Transverse colon (tissue), 4 donors: ENCODE data around the gene S100G.

Experiments used
- CTCF ChIP-seq, 5 experiments: fragments of 200-600 bp in 3 of 5; fragments of 450-650 bp in 2 of 5; sonication (generic) in 3 of 5; IDR thresholded peaks; 1 replicate in 2 of 5; 2 replicates in 3 of 5; pipeline ENCODE4 v1.5.1; 2016 to 2017; ENCODE audit warnings: antibody characterized with exemption in 5 of 5, inconsistent platforms in 3 of 5, mild to moderate bottlenecking in 2 of 5, moderate library complexity in 1 of 5
- EP300 ChIP-seq: sonication (generic); formaldehyde crosslinking; IDR thresholded peaks from one replicate; pipeline ENCODE4 v1.6.1; 2017; ENCODE audit warnings: antibody characterized with exemption, low read depth
- POLR2A ChIP-seq: fragments of 450-650 bp; IDR thresholded peaks from one replicate; pipeline ENCODE4 v1.6.1; 2016; ENCODE audit warnings: antibody characterized with exemption, mild to moderate bottlenecking, moderate library complexity
- POLR2AphosphoS5 ChIP-seq, 3 donors: sonication (generic); formaldehyde crosslinking; IDR thresholded peaks; one replicate each; pipeline ENCODE4 v1.6.1; 2016; ENCODE audit warnings: antibody characterized with exemption in 3 of 3

DNA sequence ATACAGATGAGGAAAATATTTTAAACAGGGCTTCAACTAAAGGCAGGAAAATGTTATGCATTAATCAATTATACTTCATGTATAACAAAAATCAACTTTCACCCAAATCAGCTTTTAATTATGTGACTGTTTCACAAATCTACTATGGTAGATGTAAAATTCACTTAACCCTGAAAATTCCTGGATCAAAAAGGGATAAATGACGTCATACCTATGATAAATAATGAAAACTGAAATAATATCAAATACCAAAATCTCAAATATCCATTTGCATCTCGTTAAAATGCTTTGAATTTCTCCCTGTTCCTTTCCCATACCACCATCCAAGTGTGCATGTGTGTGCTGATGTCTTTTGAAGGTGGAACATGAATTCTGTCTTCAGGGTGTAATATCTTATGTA is 11.5 kb downstream of the S100G start:
- TF ChIP-seq CTCF (IDR thresholded peaks at IDR 0.05) = no peak
- no peak for TF ChIP-seq POLR2AphosphoS5 (IDR thresholded peaks at IDR 0.05)
- TF ChIP-seq POLR2A = no peak
- no peak for TF ChIP-seq EP300
